Right atrium auricular region (tissue), 2 donors: ENCODE data around the gene KIF6. TPM values are rescaled to one million over a fixed set of nuclear protein-coding genes. Genes with fewer than 3 reads are reported as not detected.
"Not testable (repeated sequence)": the region's sequence is repeated elsewhere in the genome, so short reads cannot be mapped to it uniquely, and the experiment has no call there.

Experiments used
- DNase-seq: peaks from one replicate; pipeline ENCODE4 v3.0.0-alpha.2; 2019; ENCODE audit warnings: low spot score
- H3K27ac ChIP-seq, 2 donors: fragments of 200-600 bp; sonication (generic); 1 replicate in 1 of 2; 2 replicates in 1 of 2; pipeline ENCODE4 v1.5.1; 2016 to 2019
- H3K27me3 ChIP-seq, 2 donors: fragments of 200-600 bp; sonication (generic); one replicate each; pipeline versions ENCODE4 v1.5.1 to v1.6.0; 2017 to 2019
- H3K36me3 ChIP-seq: fragments of 200-600 bp; sonication (generic); one replicate; pipeline ENCODE4 v1.5.1; 2016
- H3K4me1 ChIP-seq, 2 donors: fragments of 200-600 bp; sonication (generic); one replicate each; pipeline versions ENCODE4 v1.5.1 to v1.6.0; 2017 to 2019
- H3K4me3 ChIP-seq, 2 donors: fragments of 200-600 bp; sonication (generic); 1 replicate in 1 of 2; 2 replicates in 1 of 2; pipeline ENCODE4 v1.5.1; 2017 to 2019; ENCODE audit warnings: mild to moderate bottlenecking in 1 of 2, moderate library complexity in 1 of 2
- H3K9me3 ChIP-seq, 2 donors: fragments of 200-600 bp; sonication (generic); one replicate each; pipeline ENCODE4 v1.5.1; 2019
- total RNA-seq, 2 donors: library from RNA; depleted of rRNA; stranded (reverse); fragments of >200 nt; gene quantifications; one replicate each; pipeline ENCODE4 v1.1.0, GENCODE V29; 2016
- TF ChIP-seq, protein P1 (sequence below), 2 donors: fragments of 200-600 bp; sonication (generic); IDR thresholded peaks; one replicate each; pipeline ENCODE4 v1.5.1; 2019; ENCODE audit warnings: antibody characterized with exemption in 2 of 2

Gene KIF6
- total RNA-seq, 2 donors from 2014 or later, result not detected

DNA sequence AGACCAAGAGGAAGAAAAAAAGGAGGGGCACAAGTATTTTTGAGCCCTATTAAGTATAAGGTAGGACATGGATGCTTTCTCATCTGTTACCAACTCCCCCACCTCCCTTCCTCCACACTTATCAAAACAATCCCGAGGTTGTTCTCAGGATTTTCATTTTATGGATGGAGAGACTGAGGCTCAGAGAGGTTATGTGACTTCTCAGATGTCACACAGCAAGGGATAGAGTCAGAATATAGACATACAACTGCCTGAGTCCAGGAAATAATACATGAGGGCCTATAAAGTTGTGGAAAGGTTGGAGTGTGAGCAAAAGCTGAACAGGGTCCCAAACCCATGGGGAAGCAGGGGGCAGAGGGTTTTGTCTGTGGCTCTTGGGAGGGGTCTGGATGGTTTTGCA, 430.3 kb downstream of the KIF6 start:
- no peak for DNase-seq
- TF ChIP-seq, protein P1, sequence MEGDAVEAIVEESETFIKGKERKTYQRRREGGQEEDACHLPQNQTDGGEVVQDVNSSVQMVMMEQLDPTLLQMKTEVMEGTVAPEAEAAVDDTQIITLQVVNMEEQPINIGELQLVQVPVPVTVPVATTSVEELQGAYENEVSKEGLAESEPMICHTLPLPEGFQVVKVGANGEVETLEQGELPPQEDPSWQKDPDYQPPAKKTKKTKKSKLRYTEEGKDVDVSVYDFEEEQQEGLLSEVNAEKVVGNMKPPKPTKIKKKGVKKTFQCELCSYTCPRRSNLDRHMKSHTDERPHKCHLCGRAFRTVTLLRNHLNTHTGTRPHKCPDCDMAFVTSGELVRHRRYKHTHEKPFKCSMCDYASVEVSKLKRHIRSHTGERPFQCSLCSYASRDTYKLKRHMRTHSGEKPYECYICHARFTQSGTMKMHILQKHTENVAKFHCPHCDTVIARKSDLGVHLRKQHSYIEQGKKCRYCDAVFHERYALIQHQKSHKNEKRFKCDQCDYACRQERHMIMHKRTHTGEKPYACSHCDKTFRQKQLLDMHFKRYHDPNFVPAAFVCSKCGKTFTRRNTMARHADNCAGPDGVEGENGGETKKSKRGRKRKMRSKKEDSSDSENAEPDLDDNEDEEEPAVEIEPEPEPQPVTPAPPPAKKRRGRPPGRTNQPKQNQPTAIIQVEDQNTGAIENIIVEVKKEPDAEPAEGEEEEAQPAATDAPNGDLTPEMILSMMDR (IDR thresholded peaks at IDR 0.05), result no peak
- Histone ChIP-seq H3K27me3 (no peaks in the 10 kb centered on the region), H3K4me1 (peaks cover 0 to 25% of the 10 kb centered on the region in 2 donors), H3K27ac (no peak overlapping the region), H3K4me3 (no peak overlapping the region), H3K36me3 (no peaks in the 10 kb centered on the region), H3K9me3 (no peaks in the 10 kb centered on the region)

DNA sequence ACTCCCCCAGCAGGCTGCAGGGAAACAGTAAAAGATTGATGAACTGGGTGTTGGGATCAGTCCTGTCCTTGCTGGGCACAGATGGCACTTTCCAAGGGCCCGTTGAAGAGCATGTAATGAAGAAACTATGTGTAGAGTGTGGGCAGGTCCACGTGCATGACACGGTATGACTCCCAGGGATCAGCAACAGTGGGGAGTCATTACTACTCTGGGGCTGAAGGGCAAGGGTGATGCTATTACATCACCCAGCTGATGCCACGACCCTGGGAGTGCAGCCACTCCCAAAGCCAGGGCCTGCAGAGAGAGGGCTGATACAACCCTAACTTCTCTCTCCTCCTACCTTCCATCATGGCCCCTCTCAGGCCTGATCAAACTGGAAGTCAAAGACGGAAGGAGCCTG, 431.1 kb downstream of the KIF6 start:
- no peak for DNase-seq
- H3K36me3 ChIP-seq, result no peaks in the 10 kb centered on the region
- TF ChIP-seq, protein P1 (IDR thresholded peaks at IDR 0.05), result no peak
- H3K27ac ChIP-seq, result no peak overlapping the region
- H3K9me3 ChIP-seq, result no peaks in the 10 kb centered on the region
- no peak overlapping the region for H3K4me3 ChIP-seq
- H3K4me1 ChIP-seq, result peaks cover 0 to 25% of the 10 kb centered on the region in 2 donors
- no peaks in the 10 kb centered on the region for H3K27me3 ChIP-seq

DNA sequence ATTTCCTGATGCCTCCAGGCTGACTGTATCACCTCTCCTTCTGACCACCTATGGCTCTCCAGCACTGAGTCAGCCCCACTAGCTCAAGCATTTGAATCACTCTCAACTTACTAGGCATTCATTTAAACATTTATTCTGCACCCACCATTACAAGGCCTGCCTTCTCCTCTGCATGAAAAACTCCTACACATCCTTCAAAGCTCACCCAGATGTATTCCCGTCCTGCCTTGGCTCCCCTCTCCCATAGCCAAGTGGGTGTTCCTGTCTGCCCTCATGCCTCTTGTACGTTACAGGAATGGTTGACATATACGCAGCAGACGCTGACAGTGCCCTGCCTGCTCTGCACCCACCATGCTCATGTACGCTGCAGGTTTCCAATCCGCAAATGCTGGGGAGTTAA, 432.6 kb downstream of the KIF6 start:
- H3K4me1 ChIP-seq, result peaks cover 0 to 23% of the 10 kb centered on the region in 2 donors
- H3K4me3 ChIP-seq, result no peak overlapping the region
- TF ChIP-seq, protein P1 (IDR thresholded peaks at IDR 0.05), result no peak
- no peak for DNase-seq
- H3K27ac ChIP-seq, result no peak overlapping the region
- H3K36me3 ChIP-seq, result no peaks in the 10 kb centered on the region
- no peaks in the 10 kb centered on the region for H3K9me3 ChIP-seq
- no peaks in the 10 kb centered on the region for H3K27me3 ChIP-seq

DNA sequence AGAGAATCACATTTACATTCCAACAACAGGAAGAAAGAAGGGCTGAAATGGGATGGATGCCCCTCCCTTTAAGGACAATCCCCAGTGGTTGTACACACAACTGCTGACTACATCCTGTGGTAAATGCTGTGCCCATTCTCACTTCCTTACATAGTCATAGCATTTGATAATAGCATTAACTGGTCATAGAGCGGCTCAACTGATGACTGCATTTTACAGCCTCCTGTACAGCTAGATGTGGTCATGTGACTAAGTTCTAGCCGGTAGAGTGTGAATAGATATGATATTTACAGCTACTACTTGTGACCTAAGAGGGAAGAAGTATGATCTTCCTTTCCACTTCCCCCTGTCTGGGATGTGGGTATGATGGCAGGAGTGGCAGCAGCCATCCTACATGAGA, 435.7 kb downstream of the KIF6 start:
- TF ChIP-seq, protein P1 (IDR thresholded peaks at IDR 0.05), result no peak
- no peaks in the 10 kb centered on the region for H3K27me3 ChIP-seq
- DNase-seq, result no peak
- H3K27ac ChIP-seq, result no peak overlapping the region
- no peaks in the 10 kb centered on the region for H3K36me3 ChIP-seq
- no peaks in the 10 kb centered on the region for H3K4me1 ChIP-seq
- H3K4me3 ChIP-seq, result no peak overlapping the region
- no peaks in the 10 kb centered on the region for H3K9me3 ChIP-seq

DNA sequence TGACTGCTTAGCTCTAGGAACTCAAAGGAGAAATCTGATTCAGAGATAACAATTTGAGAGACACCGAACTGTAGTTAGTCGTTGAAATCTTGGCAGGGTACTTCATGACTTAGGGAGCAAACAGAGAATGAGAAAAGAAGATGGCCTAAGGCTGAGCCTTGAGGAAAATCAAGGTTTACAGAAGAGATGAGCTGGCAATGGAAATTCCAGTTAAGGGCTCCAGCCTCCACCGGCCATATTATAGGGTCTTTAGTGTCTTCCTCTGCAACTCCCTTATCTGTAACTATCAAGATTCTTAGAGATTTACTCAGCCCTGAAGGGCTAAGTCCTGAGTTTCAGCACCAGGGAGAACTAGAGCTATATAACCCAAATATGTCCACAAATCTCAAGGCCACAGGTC, 437.6 kb downstream of the KIF6 start:
- no peak overlapping the region for H3K4me3 ChIP-seq
- H3K27ac ChIP-seq, result no peak overlapping the region
- no peak for DNase-seq
- no peaks in the 10 kb centered on the region for H3K27me3 ChIP-seq
- H3K4me1 ChIP-seq, result no peaks in the 10 kb centered on the region
- TF ChIP-seq, protein P1 (IDR thresholded peaks at IDR 0.05), result no peak
- no peaks in the 10 kb centered on the region for H3K36me3 ChIP-seq
- H3K9me3 ChIP-seq, result no peaks in the 10 kb centered on the region

DNA sequence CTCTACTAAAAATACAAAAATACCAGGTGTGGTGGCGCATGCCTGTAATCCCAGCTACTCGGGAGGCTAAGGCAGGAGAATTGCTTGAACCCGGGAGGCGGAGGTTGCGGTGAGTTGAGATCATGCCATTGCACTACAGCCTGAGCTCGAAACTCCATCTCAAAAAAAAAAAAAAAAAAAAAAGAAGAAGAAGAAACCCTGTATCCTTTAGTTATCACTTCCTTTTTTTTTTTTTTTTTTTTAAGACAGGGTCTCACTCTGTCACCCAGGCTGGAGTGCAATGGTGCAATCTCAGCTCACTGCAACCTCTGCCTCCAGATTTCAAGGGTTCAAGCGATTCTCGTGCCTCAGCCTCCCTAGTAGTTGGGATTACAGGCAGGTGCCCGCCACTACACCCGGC, 438.6 kb downstream of the KIF6 start:
- not testable (repeated sequence) for H3K4me3 ChIP-seq, H3K27ac ChIP-seq, H3K4me1 ChIP-seq, H3K9me3 ChIP-seq, H3K36me3 ChIP-seq, H3K27me3 ChIP-seq, DNase-seq
